Ammon's horn (tissue), 1 donor: ENCODE measurements around the gene CAMP.
A peak's percentile ranks its signal among the peaks of the same experiment; 100 is the strongest.
"Not testable (repeated sequence)": the region's sequence is repeated elsewhere in the genome, so short reads cannot be mapped to it uniquely, and the experiment has no call there.

ENCODE experiments used
- DNase-seq: peaks from one replicate; pipeline ENCODE4 v3.0.0-alpha.2; 2016; ENCODE audit warnings: low spot score

Gene CAMP

GRCh38 chr3:48258530-48258929, 35.2 kb downstream of the CAMP start:
- no peak for DNase-seq

GRCh38 chr3:48267782-48268181, 44.5 kb downstream of the CAMP start:
- no peak for DNase-seq

- peak; percentile 35 for DNase-seq
Measured at GRCh38 chr3:48268381-48268935, 45.2 kb downstream of the CAMP start.

GRCh38 chr3:48268936-48269561, 45.8 kb downstream of the CAMP start:
- DNase-seq: peak; percentile 23

- no peak for DNase-seq
Measured at GRCh38 chr3:48269592-48269991, 46.3 kb downstream of the CAMP start.

GRCh38 chr3:48270306-48270705, 47.0 kb downstream of the CAMP start:
- DNase-seq: no peak

- not testable (repeated sequence) for DNase-seq
Measured at GRCh38 chr3:48271223-48271622, 47.9 kb downstream of the CAMP start.

GRCh38 chr3:48271763-48272498, 48.6 kb downstream of the CAMP start:
- no peak for DNase-seq

- DNase-seq: peak; percentile 76
Measured at GRCh38 chr3:48273594-48274211, 50.4 kb downstream of the CAMP start.

- DNase-seq: no peak
Measured at GRCh38 chr3:48274452-48274851, 51.2 kb downstream of the CAMP start.
